ENCODE data around the gene UBALD1.

Gene UBALD1

GRCh38 chr16:4660454-4661007, 45.8 kb upstream of the UBALD1 start:
- no peak overlapping the region for H3K27ac ChIP-seq (ENCODE audit: low read depth, low read length)
- no peak overlapping the region for H3K4me3 ChIP-seq (ENCODE audit: low read length)
- no peaks in the 10 kb centered on the region for H3K79me2 ChIP-seq (ENCODE audit: control insufficient read depth, low read length)
- H3K9me3 ChIP-seq (ENCODE audit: control insufficient read depth, insufficient read depth, low read length): no peaks in the 10 kb centered on the region
- no peaks in the 10 kb centered on the region for H4K20me1 ChIP-seq (ENCODE audit: control insufficient read depth, insufficient read depth, low read depth, low read length)
- H3K36me3 ChIP-seq (ENCODE audit: control insufficient read depth, low read length): peaks cover 8% of the 10 kb centered on the region
- TF ChIP-seq CTCF (IDR thresholded peaks at IDR 0.05; ENCODE audit: low read depth, low read length, poor library complexity, severe bottlenecking): no peak
- no peak for TF ChIP-seq EZH2phosphoT487 (IDR thresholded peaks at IDR 0.05; ENCODE audit: borderline replicate concordance, low read length)
- H3F3A ChIP-seq (ENCODE audit: control insufficient read depth, insufficient read depth): no peaks in the 10 kb centered on the region
- no peaks in the 10 kb centered on the region for H3K9me2 ChIP-seq (replicated peaks; ENCODE audit: control insufficient read depth, low read length)
- no peaks in the 10 kb centered on the region for H3K27me3 ChIP-seq (ENCODE audit: control insufficient read depth, low read length)
- no peak overlapping the region for H3K4me2 ChIP-seq (ENCODE audit: low read length)
- H3K4me1 ChIP-seq (ENCODE audit: control insufficient read depth, low read length): peaks cover 8% of the 10 kb centered on the region

- H3K4me2 ChIP-seq (ENCODE audit: low read length): no peak overlapping the region
- TF ChIP-seq EZH2phosphoT487 (IDR thresholded peaks at IDR 0.05; ENCODE audit: borderline replicate concordance, low read length): no peak
- TF ChIP-seq CTCF (IDR thresholded peaks at IDR 0.05; ENCODE audit: low read depth, low read length, poor library complexity, severe bottlenecking): no peak
- H3K36me3 ChIP-seq (ENCODE audit: control insufficient read depth, low read length): peaks cover 9% of the 10 kb centered on the region
- H4K20me1 ChIP-seq (ENCODE audit: control insufficient read depth, insufficient read depth, low read depth, low read length): no peaks in the 10 kb centered on the region
- H3K4me3 ChIP-seq (ENCODE audit: low read length): no peak overlapping the region
- H3K79me2 ChIP-seq (ENCODE audit: control insufficient read depth, low read length): no peaks in the 10 kb centered on the region
- no peaks in the 10 kb centered on the region for H3K9me2 ChIP-seq (replicated peaks; ENCODE audit: control insufficient read depth, low read length)
- no peak overlapping the region for H3K27ac ChIP-seq (ENCODE audit: low read depth, low read length)
- no peaks in the 10 kb centered on the region for H3K9me3 ChIP-seq (ENCODE audit: control insufficient read depth, insufficient read depth, low read length)
- H3K27me3 ChIP-seq (ENCODE audit: control insufficient read depth, low read length): no peaks in the 10 kb centered on the region
- no peaks in the 10 kb centered on the region for H3F3A ChIP-seq (ENCODE audit: control insufficient read depth, insufficient read depth)
- peaks cover 2% of the 10 kb centered on the region for H3K4me1 ChIP-seq (ENCODE audit: control insufficient read depth, low read length)
These were observed 45.0 kb upstream of the UBALD1 start for GRCh38 chr16:4659363-4660353.

- no peaks in the 10 kb centered on the region for H3F3A ChIP-seq (ENCODE audit: control insufficient read depth, insufficient read depth)
- H3K9me3 ChIP-seq (ENCODE audit: control insufficient read depth, insufficient read depth, low read length): no peaks in the 10 kb centered on the region
- H4K20me1 ChIP-seq (ENCODE audit: control insufficient read depth, insufficient read depth, low read depth, low read length): no peaks in the 10 kb centered on the region
- no peaks in the 10 kb centered on the region for H3K4me1 ChIP-seq (ENCODE audit: control insufficient read depth, low read length)
- no peak overlapping the region for H3K4me3 ChIP-seq (ENCODE audit: low read length)
- H3K79me2 ChIP-seq (ENCODE audit: control insufficient read depth, low read length): no peaks in the 10 kb centered on the region
- H3K9me2 ChIP-seq (replicated peaks; ENCODE audit: control insufficient read depth, low read length): no peaks in the 10 kb centered on the region
- no peak overlapping the region for H3K27ac ChIP-seq (ENCODE audit: low read depth, low read length)
- H3K4me2 ChIP-seq (ENCODE audit: low read length): no peak overlapping the region
- TF ChIP-seq EZH2phosphoT487 (IDR thresholded peaks at IDR 0.05; ENCODE audit: borderline replicate concordance, low read length): no peak
- no peak for TF ChIP-seq CTCF (IDR thresholded peaks at IDR 0.05; ENCODE audit: low read depth, low read length, poor library complexity, severe bottlenecking)
- H3K27me3 ChIP-seq (ENCODE audit: control insufficient read depth, low read length): no peaks in the 10 kb centered on the region
- peaks cover 10% of the 10 kb centered on the region; the same call in 1 of the 2 replicates for H3K36me3 ChIP-seq (ENCODE audit: control insufficient read depth, low read length)
These were observed 42.3 kb upstream of the UBALD1 start for GRCh38 chr16:4656695-4657686.
